H1 (cell line): ENCODE measurements around the gene SAXO1. TPM values are rescaled to one million over a fixed set of nuclear protein-coding genes. Genes with fewer than 3 reads are reported as not detected.

Experiments
- polyA plus RNA-seq, 7 experiments: library from polyadenylated mRNA; depleted of rRNA in 3 of 7; stranded (reverse) in 5 of 7; unstranded in 2 of 7; fragments of >200 nt in 5 of 7; fragments of 200-250 nt in 2 of 7; gene quantifications; 1 replicate in 5 of 7; 2 replicates in 1 of 7; 4 replicates in 1 of 7; pipeline versions ENCODE4 v1.2.1 to v1.2.3, GENCODE V29; 2011 to 2013; ENCODE audit warnings: missing spikeins in 2 of 7, mixed read lengths in 2 of 7
- total RNA-seq: library from RNA; stranded (reverse); fragmentation: NEBNext Ultra II Directional; extraction: Animal tissue kit (Norgen Biotek cat#: 25700); gene quantifications from 2 replicates; pipeline ENCODE4 v1.2.1, GENCODE V29; 2021
- TF ChIP-seq, protein P1 (sequence below), 3 experiments: IDR thresholded peaks; 1 replicate in 2 of 3; 2 replicates in 1 of 3; pipeline versions ENCODE4 v1.5.1 to v1.6.1; 2011; ENCODE audit warnings: low read length in 3 of 3, mild to moderate bottlenecking in 3 of 3, inconsistent platforms in 2 of 3, low read depth in 1 of 3, moderate library complexity in 1 of 3; ENCODE audit not compliant: insufficient read depth in 1 of 3; ENCODE audit errors: control extremely low read depth in 1 of 3

Gene SAXO1
- total and polyA plus RNA-seq, 2 of the 8 experiments (the other 6 are each of a cell fraction or from before 2014, with no cell fraction given): 0.11 to 0.20 TPM

DNA sequence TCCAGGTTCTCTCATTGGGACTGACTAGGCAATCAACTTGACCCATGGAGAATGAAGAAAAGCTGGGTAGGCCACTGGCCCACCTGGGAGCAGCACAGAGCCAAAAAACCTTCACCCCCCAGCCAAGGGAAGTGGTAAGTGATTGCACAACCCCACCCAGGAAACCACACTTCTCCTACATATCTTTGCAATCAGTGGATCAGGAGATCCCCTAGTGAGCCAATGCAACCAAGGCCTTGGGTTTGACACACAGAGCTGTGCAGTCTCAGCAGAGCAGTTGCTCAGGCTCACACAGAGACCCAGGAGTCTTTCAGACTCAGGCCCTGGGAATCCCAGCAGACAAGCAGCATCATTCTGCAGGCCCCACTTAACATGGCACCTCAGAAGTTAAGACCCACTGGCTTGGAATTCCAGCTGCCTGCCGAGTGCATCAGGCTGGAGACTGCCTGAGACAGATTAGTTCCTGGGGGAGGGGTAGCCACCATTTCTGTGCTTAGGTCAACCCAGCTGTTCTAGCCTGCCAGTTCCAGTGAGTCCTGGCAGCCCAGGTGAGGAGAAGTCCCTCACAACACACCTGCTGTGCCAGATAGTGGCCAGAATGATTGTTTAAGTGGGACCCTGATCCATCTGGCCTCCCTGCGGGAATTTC lies 136.4 kb downstream of the SAXO1 start (continued):
- TF ChIP-seq, protein P1, sequence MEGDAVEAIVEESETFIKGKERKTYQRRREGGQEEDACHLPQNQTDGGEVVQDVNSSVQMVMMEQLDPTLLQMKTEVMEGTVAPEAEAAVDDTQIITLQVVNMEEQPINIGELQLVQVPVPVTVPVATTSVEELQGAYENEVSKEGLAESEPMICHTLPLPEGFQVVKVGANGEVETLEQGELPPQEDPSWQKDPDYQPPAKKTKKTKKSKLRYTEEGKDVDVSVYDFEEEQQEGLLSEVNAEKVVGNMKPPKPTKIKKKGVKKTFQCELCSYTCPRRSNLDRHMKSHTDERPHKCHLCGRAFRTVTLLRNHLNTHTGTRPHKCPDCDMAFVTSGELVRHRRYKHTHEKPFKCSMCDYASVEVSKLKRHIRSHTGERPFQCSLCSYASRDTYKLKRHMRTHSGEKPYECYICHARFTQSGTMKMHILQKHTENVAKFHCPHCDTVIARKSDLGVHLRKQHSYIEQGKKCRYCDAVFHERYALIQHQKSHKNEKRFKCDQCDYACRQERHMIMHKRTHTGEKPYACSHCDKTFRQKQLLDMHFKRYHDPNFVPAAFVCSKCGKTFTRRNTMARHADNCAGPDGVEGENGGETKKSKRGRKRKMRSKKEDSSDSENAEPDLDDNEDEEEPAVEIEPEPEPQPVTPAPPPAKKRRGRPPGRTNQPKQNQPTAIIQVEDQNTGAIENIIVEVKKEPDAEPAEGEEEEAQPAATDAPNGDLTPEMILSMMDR (IDR thresholded peaks at IDR 0.05; ENCODE audit: control extremely low read depth in 1 of 3, insufficient read depth in 1 of 3, low read depth in 1 of 3, low read length in 3 of 3): no peak
